ENCODE data around the gene MID1IP1.

DNA sequence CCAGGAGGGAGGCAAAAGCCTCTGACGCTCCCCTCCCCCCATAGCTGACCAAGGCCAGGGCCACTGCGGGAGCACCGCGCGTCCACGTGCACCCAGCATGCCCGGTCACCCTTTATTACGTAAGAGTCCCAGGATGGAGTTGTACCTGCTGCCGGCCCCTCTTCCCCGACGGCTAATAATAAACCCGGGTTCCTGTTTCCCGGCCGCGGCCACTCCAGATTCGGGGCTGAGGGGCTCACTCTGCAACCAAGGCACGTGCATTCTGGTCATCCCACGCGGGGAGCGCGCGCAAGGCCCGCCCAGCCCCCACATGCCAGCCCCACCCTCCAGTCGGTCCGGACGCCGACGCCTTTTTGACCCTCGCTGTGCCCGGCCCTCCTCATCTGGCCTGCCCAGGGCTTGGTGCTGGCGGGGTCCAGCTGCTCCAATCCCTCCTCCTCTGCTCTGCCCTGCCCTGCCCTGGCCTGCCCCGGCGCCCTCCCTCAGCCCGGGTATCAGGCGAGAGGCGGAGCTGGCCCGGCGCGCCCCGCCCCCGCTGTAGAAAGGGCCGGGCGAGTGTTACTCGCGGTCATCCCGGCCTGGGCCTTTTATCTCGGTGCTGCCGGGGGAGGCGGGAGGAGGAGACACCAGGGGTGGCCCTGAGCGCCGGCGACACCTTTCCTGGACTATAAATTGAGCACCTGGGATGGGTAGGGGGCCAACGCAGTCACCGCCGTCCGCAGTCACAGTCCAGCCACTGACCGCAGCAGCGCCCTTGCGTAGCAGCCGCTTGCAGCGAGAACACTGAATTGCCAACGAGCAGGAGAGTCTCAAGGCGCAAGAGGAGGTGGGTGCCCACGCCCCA lies 2.6 kb downstream of the MID1IP1 start:
- TF ChIP-seq POLR2A (IDR thresholded peaks at IDR 0.05; ENCODE audit: low read depth, low read length) (peak; percentile 64), TAF1 (IDR thresholded peaks at IDR 0.05; ENCODE audit: low read depth, low read length) (peak; percentile 11; the same call in 1 of the 2 replicates), POLR2AphosphoS5 (IDR thresholded peaks at IDR 0.05; ENCODE audit: low read depth, low read length) (no peak; the same call in none of the 2 replicates)

Data from GM12891 (cell line).